Esophagus muscularis mucosa (tissue), 3 donors: Measurements from ENCODE around the gene DNAAF5.

Experiments used
- CTCF ChIP-seq, 3 experiments: fragments of 200-600 bp in 2 of 3; fragments of 450-650 bp in 1 of 3; sonication (generic) in 2 of 3; IDR thresholded peaks; one replicate each; pipeline ENCODE4 v1.5.1; 2017 to 2019; ENCODE audit warnings: antibody characterized with exemption in 3 of 3, mild to moderate bottlenecking in 2 of 3, moderate library complexity in 1 of 3
- POLR2A ChIP-seq: fragments of 450-650 bp; IDR thresholded peaks from one replicate; pipeline ENCODE4 v1.6.1; 2017; ENCODE audit warnings: antibody characterized with exemption, moderate library complexity, mild to moderate bottlenecking, low read depth

GRCh38 chr7:794671-795329 lies 68.3 kb downstream of the DNAAF5 start:
- no peak for TF ChIP-seq POLR2A
- no peak for TF ChIP-seq CTCF (IDR thresholded peaks at IDR 0.05)
